ENCODE measurements around the gene B3GNT3. TPM values are rescaled to one million over a fixed set of nuclear protein-coding genes. Genes with fewer than 3 reads are reported as not detected.

Gene B3GNT3
- total and polyA plus RNA-seq, 2 experiments from 2014 or later: not detected

DNA sequence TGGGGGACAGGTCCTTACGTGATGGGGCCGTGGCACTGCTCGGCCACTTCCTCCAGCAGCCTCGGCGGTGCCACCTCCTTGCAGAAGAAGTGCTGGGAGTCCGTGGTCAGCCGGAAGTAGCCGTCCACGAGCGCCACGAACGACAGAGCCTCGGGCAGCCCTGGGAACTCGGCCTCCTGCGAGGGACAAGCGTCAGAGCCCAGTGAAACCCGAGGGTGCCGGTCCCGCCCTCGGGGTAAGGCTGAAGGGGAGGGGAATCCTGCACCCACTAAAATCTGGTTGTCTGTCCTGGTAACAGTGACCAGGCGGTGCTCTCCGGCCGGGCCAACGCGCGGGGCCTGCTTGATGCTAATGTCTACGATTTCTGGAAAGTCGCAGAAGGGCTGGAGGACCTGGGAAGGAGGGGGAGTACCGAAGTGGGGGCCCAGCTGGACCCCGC is 46.5 kb downstream of the B3GNT3 start:
- no peak overlapping the region for H3K27ac ChIP-seq
- no peaks in the 10 kb centered on the region for H3K9me3 ChIP-seq (ENCODE audit: low read depth)
- no peaks in the 10 kb centered on the region for H3K27me3 ChIP-seq
- peak overlapping the region; percentile 23 for H3K4me3 ChIP-seq
- H3K36me3 ChIP-seq: no peaks in the 10 kb centered on the region
- peaks cover 3% of the 10 kb centered on the region for H3K4me1 ChIP-seq (ENCODE audit: low read depth)
- no peak for DNase-seq (ENCODE audit: low read depth in 1 of 2, low spot score in 1 of 2)
- TF ChIP-seq, protein P1, sequence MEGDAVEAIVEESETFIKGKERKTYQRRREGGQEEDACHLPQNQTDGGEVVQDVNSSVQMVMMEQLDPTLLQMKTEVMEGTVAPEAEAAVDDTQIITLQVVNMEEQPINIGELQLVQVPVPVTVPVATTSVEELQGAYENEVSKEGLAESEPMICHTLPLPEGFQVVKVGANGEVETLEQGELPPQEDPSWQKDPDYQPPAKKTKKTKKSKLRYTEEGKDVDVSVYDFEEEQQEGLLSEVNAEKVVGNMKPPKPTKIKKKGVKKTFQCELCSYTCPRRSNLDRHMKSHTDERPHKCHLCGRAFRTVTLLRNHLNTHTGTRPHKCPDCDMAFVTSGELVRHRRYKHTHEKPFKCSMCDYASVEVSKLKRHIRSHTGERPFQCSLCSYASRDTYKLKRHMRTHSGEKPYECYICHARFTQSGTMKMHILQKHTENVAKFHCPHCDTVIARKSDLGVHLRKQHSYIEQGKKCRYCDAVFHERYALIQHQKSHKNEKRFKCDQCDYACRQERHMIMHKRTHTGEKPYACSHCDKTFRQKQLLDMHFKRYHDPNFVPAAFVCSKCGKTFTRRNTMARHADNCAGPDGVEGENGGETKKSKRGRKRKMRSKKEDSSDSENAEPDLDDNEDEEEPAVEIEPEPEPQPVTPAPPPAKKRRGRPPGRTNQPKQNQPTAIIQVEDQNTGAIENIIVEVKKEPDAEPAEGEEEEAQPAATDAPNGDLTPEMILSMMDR (IDR thresholded peaks at IDR 0.05; ENCODE audit: low read depth, low read length): no peak

DNA sequence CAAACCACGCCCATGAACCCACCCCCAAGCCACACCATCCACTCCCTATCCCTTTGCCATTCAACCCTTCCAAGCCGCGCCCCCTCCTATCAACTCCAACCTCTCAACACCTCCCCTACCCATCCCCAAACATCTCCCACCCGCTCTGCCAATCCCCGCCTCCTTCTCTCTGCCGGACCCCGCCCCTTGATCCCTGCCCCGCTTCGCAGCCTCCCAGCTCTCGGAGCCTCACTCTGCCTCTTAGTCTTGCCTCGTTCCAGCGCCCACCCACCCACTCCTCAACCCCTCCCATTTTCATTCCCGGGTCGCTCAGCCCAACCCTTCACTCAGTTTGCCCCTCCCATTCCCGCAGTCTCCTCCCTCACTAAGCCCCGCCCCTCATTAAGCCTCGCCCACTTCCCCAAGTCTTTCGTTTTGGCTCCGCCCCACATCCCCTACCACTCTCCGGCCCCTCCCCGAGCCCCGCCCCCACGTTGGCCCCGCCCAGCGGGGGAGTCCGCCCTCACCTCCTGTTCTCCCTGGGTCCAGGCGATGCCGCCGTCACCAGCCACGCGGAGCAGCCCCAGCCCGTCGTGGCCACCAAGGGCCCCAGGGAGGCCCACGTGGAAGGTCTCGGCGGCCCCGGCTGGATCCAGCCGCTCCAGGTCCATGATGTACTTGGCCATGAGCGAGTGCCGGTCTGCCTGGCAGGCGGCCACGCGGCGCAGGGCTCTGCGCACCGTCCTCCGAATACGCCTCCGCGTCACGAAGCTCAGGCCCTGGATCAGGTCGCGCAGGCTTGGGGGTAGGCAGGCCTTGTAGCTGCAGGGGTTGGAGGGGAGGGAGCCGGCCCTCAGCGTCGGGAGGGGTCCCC is 47.1 kb downstream of the B3GNT3 start:
- peak overlapping the region; percentile 23 for H3K4me3 ChIP-seq

DNA sequence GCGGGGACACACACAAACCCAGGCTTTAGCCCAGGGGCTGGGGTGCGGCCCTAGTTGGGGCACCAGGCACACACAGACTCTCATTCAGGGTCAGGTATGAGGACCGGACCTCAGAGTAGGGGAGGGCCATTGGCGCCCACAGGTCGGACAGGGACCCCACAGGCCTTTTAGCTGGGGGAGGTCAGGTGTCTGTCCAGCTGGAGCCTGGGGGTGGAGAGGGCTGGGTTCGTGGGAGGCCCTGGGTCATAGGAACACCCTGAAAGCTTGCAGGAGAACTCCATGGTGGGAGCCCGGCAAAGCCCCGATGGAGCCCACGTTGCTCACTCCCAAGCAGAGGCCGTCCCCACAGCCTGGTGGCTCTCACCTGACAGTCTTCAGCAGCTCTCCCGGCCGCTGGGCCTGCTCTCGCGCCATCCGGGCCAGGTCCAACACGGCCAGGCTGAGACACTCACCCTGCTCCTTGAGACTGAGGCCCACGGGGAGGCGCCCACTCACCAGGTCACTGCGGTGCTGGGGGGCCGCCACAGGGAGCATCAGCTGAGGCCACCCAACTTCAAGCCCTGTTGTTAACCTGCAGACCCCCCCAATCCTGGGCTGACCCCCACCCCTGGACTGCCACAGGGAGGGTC is 47.8 kb downstream of the B3GNT3 start:
- no peaks in the 10 kb centered on the region for H3K27me3 ChIP-seq
- peaks cover 3% of the 10 kb centered on the region for H3K4me1 ChIP-seq (ENCODE audit: low read depth)
- H3K4me3 ChIP-seq: no peak overlapping the region
- no peaks in the 10 kb centered on the region for H3K9me3 ChIP-seq (ENCODE audit: low read depth)
- TF ChIP-seq, protein P1 (IDR thresholded peaks at IDR 0.05; ENCODE audit: low read depth, low read length): no peak
- no peaks in the 10 kb centered on the region for H3K36me3 ChIP-seq
- DNase-seq (ENCODE audit: low read depth in 1 of 2, low spot score in 1 of 2): no peak
- H3K27ac ChIP-seq: no peak overlapping the region

More for the DNA sequence above, 47.1 kb downstream of the B3GNT3 start:
- Histone ChIP-seq H3K27me3 (no peaks in the 10 kb centered on the region), H3K27ac (no peak overlapping the region), H3K9me3 (ENCODE audit: low read depth) (no peaks in the 10 kb centered on the region), H3K4me1 (ENCODE audit: low read depth) (peaks cover 3% of the 10 kb centered on the region), H3K36me3 (no peaks in the 10 kb centered on the region)
- peak; percentile 93 to 97 for DNase-seq (ENCODE audit: low read depth in 1 of 2, low spot score in 1 of 2)
- TF ChIP-seq, protein P1 (IDR thresholded peaks at IDR 0.05; ENCODE audit: low read depth, low read length): no peak

DNA sequence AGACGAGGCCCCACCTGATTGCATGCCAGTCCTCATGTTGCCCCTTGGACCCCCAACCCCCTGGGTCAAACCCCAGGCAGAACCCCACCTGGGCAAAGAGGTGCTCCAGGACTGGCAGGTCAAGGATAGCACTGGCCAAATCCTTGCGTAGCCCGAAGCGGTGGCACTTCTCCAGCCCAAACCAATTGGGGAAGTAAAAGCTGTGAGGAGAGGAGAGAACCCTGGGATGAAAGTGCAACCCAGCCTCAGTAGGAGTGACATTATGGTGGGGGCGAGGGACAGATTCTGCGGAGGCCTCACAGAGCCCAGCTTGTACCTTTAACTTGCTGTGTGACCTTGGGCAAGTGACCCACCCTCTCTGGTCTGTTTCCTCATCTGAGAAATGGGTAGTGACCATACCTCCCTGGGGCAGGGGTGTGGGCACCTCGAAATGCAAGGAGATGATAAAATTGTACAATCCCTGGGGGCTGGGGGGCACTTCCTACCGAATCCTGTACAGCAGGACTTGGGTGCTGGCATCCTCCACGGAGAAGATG is 48.4 kb downstream of the B3GNT3 start:
- TF ChIP-seq, protein P1 (IDR thresholded peaks at IDR 0.05; ENCODE audit: low read depth, low read length): no peak
- Histone ChIP-seq H3K27me3 (no peaks in the 10 kb centered on the region), H3K9me3 (ENCODE audit: low read depth) (no peaks in the 10 kb centered on the region), H3K4me3 (no peak overlapping the region), H3K27ac (no peak overlapping the region), H3K4me1 (ENCODE audit: low read depth) (peaks cover 3% of the 10 kb centered on the region), H3K36me3 (no peaks in the 10 kb centered on the region)
- DNase-seq (ENCODE audit: low read depth in 1 of 2, low spot score in 1 of 2): no peak

DNA sequence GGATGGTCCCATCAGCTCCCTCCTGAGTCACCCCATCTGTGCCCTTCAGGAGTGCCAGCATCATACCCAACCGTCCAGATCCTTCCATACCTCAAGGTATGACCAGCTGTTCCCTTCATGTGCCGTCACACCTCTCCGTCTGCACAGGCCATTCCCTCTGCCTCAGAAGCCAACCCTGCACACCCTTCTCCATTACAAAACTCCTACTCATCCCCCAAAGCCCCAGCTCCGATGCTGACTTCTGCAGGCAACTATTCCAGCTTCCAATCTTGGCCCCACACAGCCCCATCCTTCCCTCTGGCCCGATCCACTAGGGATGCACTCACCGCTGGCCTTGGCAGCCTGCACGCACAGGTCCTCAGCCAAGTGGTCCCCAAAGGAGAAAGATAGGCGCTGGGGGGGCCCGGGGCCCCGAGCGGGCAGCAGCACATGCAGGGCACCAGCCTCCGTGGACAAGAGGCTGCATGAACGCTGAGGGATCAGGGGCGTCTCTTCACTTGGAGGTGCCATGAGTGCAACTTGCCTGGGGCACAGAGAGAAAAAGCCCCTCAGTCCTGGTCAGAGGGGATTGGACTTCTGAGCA is 49.1 kb downstream of the B3GNT3 start:
- H3K27me3 ChIP-seq: no peaks in the 10 kb centered on the region
- no peak overlapping the region for H3K27ac ChIP-seq
- H3K9me3 ChIP-seq (ENCODE audit: low read depth): no peaks in the 10 kb centered on the region

More for the DNA sequence above, 49.1 kb downstream of the B3GNT3 start:
- Histone ChIP-seq H3K4me1 (ENCODE audit: low read depth) (peaks cover 3% of the 10 kb centered on the region), H3K36me3 (no peaks in the 10 kb centered on the region), H3K4me3 (no peak overlapping the region)
- TF ChIP-seq, protein P1 (IDR thresholded peaks at IDR 0.05; ENCODE audit: low read depth, low read length): no peak
- DNase-seq (ENCODE audit: low read depth in 1 of 2, low spot score in 1 of 2): no peak
